Superior temporal gyrus (tissue), 1 donor: ENCODE measurements around the gene DNAJC11.
"Not testable (repeated sequence)": the region's sequence is repeated elsewhere in the genome, so short reads cannot be mapped to it uniquely, and the experiment has no call there.

Source experiments
- DNase-seq: peaks from one replicate; pipeline ENCODE4 v3.0.0-alpha.2; 2016; ENCODE audit errors: extremely low spot score

The DNAJC11 gene

GRCh38 chr1:6701437-6702153 lies at the start of gene DNAJC11:
Gene DNAJC11, minus strand, starts transcription at chr1:6701816. Its CDS starts 16 bp downstream, at chr1:6701800.
- DNase-seq: peak; percentile 88

- no peak for DNase-seq
These were observed 48.9 kb upstream of the DNAJC11 start for GRCh38 chr1:6750490-6750889.

GRCh38 chr1:6747674-6748073 lies 46.1 kb upstream of the DNAJC11 start:
- DNase-seq: no peak

GRCh38 chr1:6745073-6745472 lies 43.5 kb upstream of the DNAJC11 start:
- DNase-seq: no peak

GRCh38 chr1:6743189-6744101 lies 41.8 kb upstream of the DNAJC11 start:
- DNase-seq: peak; percentile 71

GRCh38 chr1:6742676-6743188 lies 41.1 kb upstream of the DNAJC11 start:
- DNase-seq: not testable (repeated sequence)

- no peak for DNase-seq
These were observed 37.5 kb upstream of the DNAJC11 start for GRCh38 chr1:6738987-6739676.

GRCh38 chr1:6732942-6733341 lies 31.3 kb upstream of the DNAJC11 start:
- DNase-seq: no peak

- no peak for DNase-seq
These were observed 30.3 kb upstream of the DNAJC11 start for GRCh38 chr1:6731905-6732304.

GRCh38 chr1:6730880-6731279 lies 29.3 kb upstream of the DNAJC11 start:
- no peak for DNase-seq

GRCh38 chr1:6730473-6730872 lies 28.9 kb upstream of the DNAJC11 start:
- DNase-seq: no peak

GRCh38 chr1:6727535-6727934 lies 25.9 kb upstream of the DNAJC11 start:
- DNase-seq: peak; percentile 71

- no peak for DNase-seq
These were observed 24.6 kb upstream of the DNAJC11 start for GRCh38 chr1:6726253-6726652.

GRCh38 chr1:6724517-6725141 lies 23.0 kb upstream of the DNAJC11 start:
- DNase-seq: no peak

GRCh38 chr1:6723621-6724428 lies 22.2 kb upstream of the DNAJC11 start:
- DNase-seq: no peak

GRCh38 chr1:6711174-6711573 lies 9.6 kb upstream of the DNAJC11 start:
- DNase-seq: no peak

GRCh38 chr1:6704746-6705145 lies 3.1 kb upstream of the DNAJC11 start:
- no peak for DNase-seq

GRCh38 chr1:6703016-6703415 lies 1.4 kb upstream of the DNAJC11 start:
- no peak for DNase-seq

- DNase-seq: no peak
These were observed 671 bp downstream of the DNAJC11 start for GRCh38 chr1:6700853-6701436.

- not testable (repeated sequence) for DNase-seq
These were observed 1.7 kb downstream of the DNAJC11 start for GRCh38 chr1:6699915-6700314.
